ENCODE results near the gene KLF4. TPM values are rescaled to one million over a fixed set of nuclear protein-coding genes. Genes with fewer than 3 reads are reported as not detected.

Gene KLF4
- total RNA-seq, 1 donor from 2014 or later, result 1.0 TPM

DNA sequence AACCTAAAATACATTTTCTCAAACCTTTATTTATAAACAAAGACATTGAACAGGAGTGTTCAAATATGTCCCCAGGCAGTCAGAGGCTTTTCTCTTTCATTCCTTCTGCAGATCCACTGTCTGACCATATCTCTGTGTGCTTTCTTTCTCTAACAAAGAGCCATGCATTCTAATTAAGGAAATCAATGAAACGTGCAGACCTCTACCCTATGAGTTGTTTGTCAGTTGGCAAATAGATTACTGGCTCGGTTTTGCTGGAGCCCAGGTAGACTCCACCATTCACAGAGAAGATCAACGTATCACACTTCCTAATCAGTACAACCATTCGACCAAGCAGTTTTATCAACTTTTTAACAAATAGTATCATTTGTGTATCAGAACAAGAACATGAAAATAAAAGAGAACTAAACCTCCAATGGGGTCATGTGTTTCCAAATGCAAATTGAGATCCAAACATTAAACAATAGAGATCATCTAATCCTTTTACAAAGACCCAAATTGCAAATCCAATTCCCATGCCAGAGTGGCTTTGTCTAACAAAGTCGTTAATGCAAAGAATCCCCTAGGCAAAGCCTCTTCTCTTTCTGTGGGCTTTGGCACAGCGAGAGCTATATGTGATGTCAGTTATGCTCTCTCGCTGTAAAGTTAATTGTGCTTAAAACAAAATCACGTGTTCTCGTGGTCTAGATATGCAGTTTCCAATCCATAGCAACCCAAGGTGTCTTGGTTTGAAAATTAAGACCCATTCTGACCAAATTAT is 16.8 kb downstream of the KLF4 start:
- intact Hi-C loops (cut with micrococcal nuclease), result no loop called here
- H3K4me3 Mint-ChIP-seq, result no peak overlapping the region
- no peaks in the 10 kb centered on the region for H3K9me3 Mint-ChIP-seq
- ChIA-PET CTCF (interaction anchor here (0.8 kb wide), 1 partner anchor 47 kb away, joined by 3 read pairs; no protein-coding TSS in a partner anchor), POLR2A (no interaction called here)
- DNase-seq, result no peak
- H3K27ac Mint-ChIP-seq, result no peak overlapping the region
- peaks cover 4% of the 10 kb centered on the region for H3K27me3 Mint-ChIP-seq
- no peaks in the 10 kb centered on the region for H3K4me1 Mint-ChIP-seq
- H3K36me3 Mint-ChIP-seq (ENCODE audit: low read depth), result no peaks in the 10 kb centered on the region
- no peak for ATAC-seq (ENCODE audit: low read depth)
- TF ChIP-seq, protein P1, sequence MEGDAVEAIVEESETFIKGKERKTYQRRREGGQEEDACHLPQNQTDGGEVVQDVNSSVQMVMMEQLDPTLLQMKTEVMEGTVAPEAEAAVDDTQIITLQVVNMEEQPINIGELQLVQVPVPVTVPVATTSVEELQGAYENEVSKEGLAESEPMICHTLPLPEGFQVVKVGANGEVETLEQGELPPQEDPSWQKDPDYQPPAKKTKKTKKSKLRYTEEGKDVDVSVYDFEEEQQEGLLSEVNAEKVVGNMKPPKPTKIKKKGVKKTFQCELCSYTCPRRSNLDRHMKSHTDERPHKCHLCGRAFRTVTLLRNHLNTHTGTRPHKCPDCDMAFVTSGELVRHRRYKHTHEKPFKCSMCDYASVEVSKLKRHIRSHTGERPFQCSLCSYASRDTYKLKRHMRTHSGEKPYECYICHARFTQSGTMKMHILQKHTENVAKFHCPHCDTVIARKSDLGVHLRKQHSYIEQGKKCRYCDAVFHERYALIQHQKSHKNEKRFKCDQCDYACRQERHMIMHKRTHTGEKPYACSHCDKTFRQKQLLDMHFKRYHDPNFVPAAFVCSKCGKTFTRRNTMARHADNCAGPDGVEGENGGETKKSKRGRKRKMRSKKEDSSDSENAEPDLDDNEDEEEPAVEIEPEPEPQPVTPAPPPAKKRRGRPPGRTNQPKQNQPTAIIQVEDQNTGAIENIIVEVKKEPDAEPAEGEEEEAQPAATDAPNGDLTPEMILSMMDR (IDR thresholded peaks at IDR 0.05), result no peak

- ATAC-seq (ENCODE audit: low read depth) (no peak), DNase-seq (no peak)
- no peak overlapping the region for H3K4me3 Mint-ChIP-seq
- no peak overlapping the region for H3K27ac Mint-ChIP-seq
- TF ChIP-seq, protein P1 (IDR thresholded peaks at IDR 0.05), result no peak
- ChIA-PET POLR2A (no interaction called here), CTCF (no interaction called here)
- no peaks in the 10 kb centered on the region for H3K36me3 Mint-ChIP-seq (ENCODE audit: low read depth)
- H3K4me1 Mint-ChIP-seq, result no peaks in the 10 kb centered on the region
- intact Hi-C loops (cut with micrococcal nuclease), result no loop called here
- no peaks in the 10 kb centered on the region for H3K9me3 Mint-ChIP-seq
- peaks cover 9% of the 10 kb centered on the region for H3K27me3 Mint-ChIP-seq
Observed at GRCh38 chr9:107471552-107471951, 18.0 kb downstream of the KLF4 start.

DNA sequence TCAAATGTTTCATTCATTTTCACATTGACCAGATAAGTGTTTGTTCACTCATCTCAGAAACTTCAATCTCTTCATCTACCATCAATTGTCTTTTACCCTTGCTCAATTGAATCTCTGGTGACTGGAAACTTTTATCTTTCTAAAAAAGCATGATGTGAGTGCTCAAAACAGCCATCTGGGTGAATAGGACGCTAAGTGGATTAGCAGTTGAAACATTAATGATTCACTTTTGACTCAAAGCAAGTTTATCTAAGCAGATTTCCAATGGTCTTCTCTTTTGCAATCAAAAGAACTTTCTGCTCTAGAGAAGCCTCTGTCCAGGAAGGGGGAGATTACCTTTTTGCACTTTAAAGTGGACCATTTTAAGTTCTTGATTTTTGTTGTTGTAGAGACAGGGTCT is 22.2 kb downstream of the KLF4 start:
- Mint-ChIP-seq H3K4me1 (peaks cover 8% of the 10 kb centered on the region), H3K27me3 (peaks cover 30% of the 10 kb centered on the region), H3K27ac (no peak overlapping the region), H3K36me3 (ENCODE audit: low read depth) (no peaks in the 10 kb centered on the region), H3K9me3 (no peaks in the 10 kb centered on the region), H3K4me3 (no peak overlapping the region)
- TF ChIP-seq, protein P1 (IDR thresholded peaks at IDR 0.05), result no peak
- ChIA-PET CTCF (no interaction called here), POLR2A (no interaction called here)
- no peak for DNase-seq
- intact Hi-C loops (cut with micrococcal nuclease), result loop anchor here (5.0 to 10.0 kb wide), 3 partner anchors 1485 to 2000 kb away; partner anchors contain the start of gene EPB41L4B
- ATAC-seq (ENCODE audit: low read depth), result no peak

GRCh38 chr9:107466826-107467225 is 22.7 kb downstream of the KLF4 start:
- peaks cover 8% of the 10 kb centered on the region for H3K4me1 Mint-ChIP-seq
- TF ChIP-seq, protein P1 (IDR thresholded peaks at IDR 0.05), result no peak
- no peak overlapping the region for H3K4me3 Mint-ChIP-seq
- no peaks in the 10 kb centered on the region for H3K36me3 Mint-ChIP-seq (ENCODE audit: low read depth)
- intact Hi-C loops (cut with micrococcal nuclease), result loop anchor here (5.0 to 10.0 kb wide), 3 partner anchors 1485 to 2000 kb away; partner anchors contain the start of gene EPB41L4B
- H3K9me3 Mint-ChIP-seq, result no peaks in the 10 kb centered on the region
- H3K27me3 Mint-ChIP-seq, result peaks cover 30% of the 10 kb centered on the region
- ChIA-PET POLR2A (no interaction called here), CTCF (interaction anchor here (2.1 kb wide), 1 partner anchor 1098 kb away, joined by 33 read pairs; no protein-coding TSS in a partner anchor)
- no peak for DNase-seq
- H3K27ac Mint-ChIP-seq, result no peak overlapping the region
- no peak for ATAC-seq (ENCODE audit: low read depth)
